ENCODE data around the gene NNT. TPM values are rescaled to one million over a fixed set of nuclear protein-coding genes. Genes with fewer than 3 reads are reported as not detected.

Gene NNT
- total RNA-seq, 1 experiment from 2014 or later, result 112 TPM

- H3K4me1 ChIP-seq (replicated peaks; ENCODE audit: insufficient read depth), result 0 out of 2 replicates have a peak, but pooled peaks cover 2% of the 10 kb centered on the region
Measured at GRCh38 chr5:43563321-43563720, 39.7 kb upstream of the NNT start.

GRCh38 chr5:43564289-43564850 is 38.6 kb upstream of the NNT start:
- no peak overlapping the region for H2AFZ ChIP-seq
- no peaks in the 10 kb centered on the region for H3K36me3 ChIP-seq (ENCODE audit: low read depth)
- H3K4me3 ChIP-seq, result no peak overlapping the region
- H3K27ac ChIP-seq, result no peak overlapping the region
- no peak overlapping the region for H3K4me2 ChIP-seq
- H3F3A ChIP-seq (ENCODE audit: insufficient read depth, low read depth), result no peaks in the 10 kb centered on the region
- CTCF ChIA-PET, result no interaction called here
- TF ChIP-seq EZH2 (IDR thresholded peaks at IDR 0.05; ENCODE audit: low read depth), result no peak
- TF ChIP-seq, protein P1, sequence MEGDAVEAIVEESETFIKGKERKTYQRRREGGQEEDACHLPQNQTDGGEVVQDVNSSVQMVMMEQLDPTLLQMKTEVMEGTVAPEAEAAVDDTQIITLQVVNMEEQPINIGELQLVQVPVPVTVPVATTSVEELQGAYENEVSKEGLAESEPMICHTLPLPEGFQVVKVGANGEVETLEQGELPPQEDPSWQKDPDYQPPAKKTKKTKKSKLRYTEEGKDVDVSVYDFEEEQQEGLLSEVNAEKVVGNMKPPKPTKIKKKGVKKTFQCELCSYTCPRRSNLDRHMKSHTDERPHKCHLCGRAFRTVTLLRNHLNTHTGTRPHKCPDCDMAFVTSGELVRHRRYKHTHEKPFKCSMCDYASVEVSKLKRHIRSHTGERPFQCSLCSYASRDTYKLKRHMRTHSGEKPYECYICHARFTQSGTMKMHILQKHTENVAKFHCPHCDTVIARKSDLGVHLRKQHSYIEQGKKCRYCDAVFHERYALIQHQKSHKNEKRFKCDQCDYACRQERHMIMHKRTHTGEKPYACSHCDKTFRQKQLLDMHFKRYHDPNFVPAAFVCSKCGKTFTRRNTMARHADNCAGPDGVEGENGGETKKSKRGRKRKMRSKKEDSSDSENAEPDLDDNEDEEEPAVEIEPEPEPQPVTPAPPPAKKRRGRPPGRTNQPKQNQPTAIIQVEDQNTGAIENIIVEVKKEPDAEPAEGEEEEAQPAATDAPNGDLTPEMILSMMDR (conservative IDR thresholded peaks at IDR 0.05), result no peak
- no peaks in the 10 kb centered on the region for H4K20me1 ChIP-seq (ENCODE audit: insufficient read depth)
- POLR2A ChIA-PET (ENCODE audit: unreplicated experiment), result no interaction called here
- no peaks in the 10 kb centered on the region for H3K9me3 ChIP-seq (ENCODE audit: insufficient read depth, low read depth)
- H3K79me2 ChIP-seq (ENCODE audit: low read depth), result no peaks in the 10 kb centered on the region
- BruUV-seq (replicated peaks), result no TSS peak
- DNase-seq, result no peak
- intact Hi-C loops (cut with micrococcal nuclease; ENCODE audit: unreplicated experiment), result no loop called here
- H3K4me1 ChIP-seq (replicated peaks; ENCODE audit: insufficient read depth), result no peaks in the 10 kb centered on the region
- no peaks in the 10 kb centered on the region for H3K27me3 ChIP-seq (ENCODE audit: insufficient read depth, low read depth)
- H3K9me2 ChIP-seq (ENCODE audit: insufficient read depth), result no peaks in the 10 kb centered on the region

More at GRCh38 chr5:43563321-43563720, 39.7 kb upstream of the NNT start:
- Histone ChIP-seq H3K4me2 (no peak overlapping the region), H3F3A (ENCODE audit: insufficient read depth, low read depth) (peaks cover 3% of the 10 kb centered on the region; the same call in 1 of the 2 replicates), H3K27ac (no peak overlapping the region), H3K4me3 (no peak overlapping the region), H3K9me3 (ENCODE audit: insufficient read depth, low read depth) (no peaks in the 10 kb centered on the region), H3K9me2 (ENCODE audit: insufficient read depth) (no peaks in the 10 kb centered on the region), H3K79me2 (ENCODE audit: low read depth) (no peaks in the 10 kb centered on the region), H3K36me3 (ENCODE audit: low read depth) (no peaks in the 10 kb centered on the region), H3K27me3 (ENCODE audit: insufficient read depth, low read depth) (no peaks in the 10 kb centered on the region), H4K20me1 (ENCODE audit: insufficient read depth) (no peaks in the 10 kb centered on the region), H2AFZ (no peak overlapping the region)
- CTCF ChIA-PET, result no interaction called here
- no TSS peak for BruUV-seq (replicated peaks)
- DNase-seq, result no peak
- intact Hi-C loops (cut with micrococcal nuclease; ENCODE audit: unreplicated experiment), result no loop called here
- TF ChIP-seq EZH2 (IDR thresholded peaks at IDR 0.05; ENCODE audit: low read depth), result no peak
- POLR2A ChIA-PET (ENCODE audit: unreplicated experiment), result no interaction called here

DNA sequence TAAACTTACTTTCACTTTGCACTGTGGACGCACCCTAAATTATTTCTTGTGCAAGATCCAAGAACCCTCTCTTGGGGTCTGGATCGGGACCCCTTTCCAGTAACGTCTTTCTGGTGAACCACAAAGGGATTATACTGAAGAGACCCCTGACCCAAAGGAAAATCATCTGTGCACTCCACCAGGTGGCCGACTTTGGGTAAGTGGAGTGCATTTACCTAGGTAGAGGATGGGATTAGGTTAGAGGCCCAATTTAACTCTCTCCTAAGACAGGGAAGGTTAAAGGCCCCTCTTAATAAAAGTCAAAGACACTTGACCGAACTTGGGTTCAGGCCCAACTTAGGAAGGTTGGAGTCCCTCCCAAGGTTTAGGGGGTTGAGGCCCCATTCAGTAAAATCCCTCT is 37.9 kb upstream of the NNT start:
- DNase-seq, result no peak
- intact Hi-C loops (cut with micrococcal nuclease; ENCODE audit: unreplicated experiment), result no loop called here

More for the DNA sequence above, 37.9 kb upstream of the NNT start:
- Histone ChIP-seq H3F3A (ENCODE audit: insufficient read depth, low read depth) (no peaks in the 10 kb centered on the region), H3K4me2 (no peak overlapping the region), H3K27me3 (ENCODE audit: insufficient read depth, low read depth) (no peaks in the 10 kb centered on the region), H4K20me1 (ENCODE audit: insufficient read depth) (no peaks in the 10 kb centered on the region), H3K4me3 (no peak overlapping the region), H3K27ac (no peak overlapping the region), H3K36me3 (ENCODE audit: low read depth) (no peaks in the 10 kb centered on the region), H3K9me2 (ENCODE audit: insufficient read depth) (no peaks in the 10 kb centered on the region), H2AFZ (no peak overlapping the region), H3K79me2 (ENCODE audit: low read depth) (no peaks in the 10 kb centered on the region), H3K9me3 (ENCODE audit: insufficient read depth, low read depth) (no peaks in the 10 kb centered on the region), H3K4me1 (replicated peaks; ENCODE audit: insufficient read depth) (no peaks in the 10 kb centered on the region)
- CTCF ChIA-PET, result no interaction called here
- BruUV-seq (replicated peaks), result no TSS peak
- TF ChIP-seq, protein P1 (conservative IDR thresholded peaks at IDR 0.05), result no peak
- no peak for TF ChIP-seq EZH2 (IDR thresholded peaks at IDR 0.05; ENCODE audit: low read depth)
- POLR2A ChIA-PET (ENCODE audit: unreplicated experiment), result no interaction called here

All from PC-9 (cell line).